HG03280 (cell line): ENCODE measurements around the gene AHNAK.

Experiments
- ATAC-seq: cut with Tn5 transposase; IDR thresholded peaks from one replicate; pipeline ENCODE4 v1.9.1; 2021; ENCODE audit warnings: mild to moderate bottlenecking, moderate library complexity; ENCODE audit not compliant: unreplicated experiment

The AHNAK gene

DNA sequence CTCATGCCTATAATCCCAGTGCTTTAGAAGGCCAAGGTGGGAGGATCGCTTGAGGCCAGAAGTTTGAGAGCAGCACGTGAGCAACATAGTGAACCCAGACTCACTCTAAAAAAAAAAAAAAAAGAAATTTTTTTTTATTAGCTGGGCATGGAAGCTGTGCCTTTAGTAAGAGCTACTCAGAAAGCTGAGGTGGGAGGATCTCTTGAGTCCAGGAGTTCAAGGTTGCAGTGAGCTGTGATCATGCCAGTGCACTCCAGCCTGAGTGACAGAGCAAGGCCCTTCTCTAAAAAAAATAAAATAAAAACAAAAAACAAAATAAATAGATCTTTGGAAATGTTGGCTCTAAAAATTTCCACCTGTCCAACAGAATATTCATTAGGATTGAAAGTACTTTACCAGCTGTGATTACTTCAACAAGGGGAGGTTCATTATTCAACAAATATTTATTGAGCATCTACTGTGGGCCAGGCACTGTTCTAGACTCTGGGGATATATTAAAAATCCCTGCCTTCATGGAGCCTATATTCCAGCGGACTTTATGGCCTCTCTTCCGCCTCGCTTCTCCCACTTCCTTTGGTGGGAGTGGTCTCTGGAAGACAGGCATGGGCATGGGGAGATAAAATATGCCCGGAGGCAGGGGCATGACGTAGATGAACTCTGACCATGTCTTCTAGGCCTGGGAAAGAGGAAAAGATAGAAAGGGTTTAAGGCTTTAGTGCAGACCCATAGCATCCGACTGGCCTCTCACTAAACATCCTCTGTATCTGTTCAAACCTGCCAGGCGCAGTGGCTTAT is 47.9 kb downstream of the AHNAK start:
- ATAC-seq: no peak

- no peak for ATAC-seq
These were observed 48.6 kb downstream of the AHNAK start for GRCh38 chr11:62498031-62498430.

DNA sequence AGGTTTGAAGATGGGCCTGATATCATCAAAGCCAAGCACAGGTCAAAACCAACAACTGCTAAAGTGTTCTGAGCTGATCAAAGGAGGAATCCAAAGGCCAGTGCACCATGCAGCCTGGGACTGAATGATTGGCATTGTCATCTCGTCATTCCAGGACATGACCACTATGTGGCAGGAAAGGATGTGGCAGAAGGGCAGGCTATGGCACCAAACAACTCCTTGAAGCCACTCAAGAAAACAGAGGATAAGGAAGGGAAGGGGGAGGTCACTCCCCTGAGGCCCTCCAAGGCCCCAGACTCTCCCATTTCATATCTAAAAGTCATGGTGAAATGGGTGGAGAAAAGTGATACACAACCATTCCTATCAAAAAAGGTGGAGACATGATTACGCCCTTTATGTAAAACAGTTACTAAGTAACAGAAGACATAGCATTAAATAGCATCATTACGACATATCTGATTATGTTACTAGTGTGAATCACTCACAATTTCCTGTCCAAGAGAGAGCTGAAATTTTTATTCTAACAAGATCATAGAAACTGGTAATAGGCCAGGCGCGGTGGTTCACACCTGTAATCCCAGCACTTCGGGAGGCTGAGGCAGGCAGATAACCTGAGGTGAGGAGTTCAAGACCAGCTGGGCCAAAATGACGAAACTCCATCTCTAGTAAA is 49.3 kb downstream of the AHNAK start:
- ATAC-seq: no peak

DNA sequence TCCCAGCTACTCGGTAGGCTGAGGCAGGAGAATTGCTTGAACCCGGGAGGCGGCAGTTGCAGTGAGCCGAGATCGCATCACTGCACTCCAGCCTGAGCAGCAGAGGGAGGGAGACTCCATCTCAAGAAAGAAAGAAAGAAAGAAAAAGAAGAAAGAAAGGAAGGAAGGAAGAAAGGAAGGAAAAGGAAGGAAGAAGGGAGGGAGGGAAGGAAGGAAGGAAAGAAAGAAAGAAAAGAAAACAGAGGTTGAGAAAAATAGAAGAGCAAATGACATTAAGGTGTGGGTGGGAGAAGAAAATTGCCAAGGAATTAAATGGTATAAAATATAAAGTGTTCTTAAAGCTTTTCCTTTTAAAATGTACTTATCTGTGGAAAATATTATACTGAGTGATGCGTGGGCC is 49.9 kb downstream of the AHNAK start:
- ATAC-seq: no peak

- ATAC-seq: no peak
These were observed 52.4 kb downstream of the AHNAK start for GRCh38 chr11:62494246-62494645.

DNA sequence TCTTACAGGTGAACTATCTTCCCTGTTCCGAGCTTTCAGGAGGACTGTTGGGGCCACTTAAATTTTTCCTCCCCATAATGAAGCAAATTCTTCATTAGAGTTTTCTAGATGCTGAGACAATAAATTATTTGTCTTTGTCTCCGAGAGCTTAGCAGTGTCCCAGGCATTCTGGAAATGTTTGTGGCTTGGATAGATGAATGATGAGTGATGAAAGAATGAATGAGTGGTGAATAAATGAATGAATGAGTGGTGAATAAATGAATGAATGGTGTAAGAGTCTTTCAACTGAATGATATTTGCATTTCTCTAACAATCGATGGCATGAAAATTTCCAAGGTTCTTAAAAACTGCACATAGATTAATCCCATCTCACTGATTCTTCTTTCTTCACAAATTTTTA is 52.8 kb downstream of the AHNAK start:
- ATAC-seq: no peak

GRCh38 chr11:62492586-62492985 is 54.0 kb downstream of the AHNAK start:
- no peak for ATAC-seq

DNA sequence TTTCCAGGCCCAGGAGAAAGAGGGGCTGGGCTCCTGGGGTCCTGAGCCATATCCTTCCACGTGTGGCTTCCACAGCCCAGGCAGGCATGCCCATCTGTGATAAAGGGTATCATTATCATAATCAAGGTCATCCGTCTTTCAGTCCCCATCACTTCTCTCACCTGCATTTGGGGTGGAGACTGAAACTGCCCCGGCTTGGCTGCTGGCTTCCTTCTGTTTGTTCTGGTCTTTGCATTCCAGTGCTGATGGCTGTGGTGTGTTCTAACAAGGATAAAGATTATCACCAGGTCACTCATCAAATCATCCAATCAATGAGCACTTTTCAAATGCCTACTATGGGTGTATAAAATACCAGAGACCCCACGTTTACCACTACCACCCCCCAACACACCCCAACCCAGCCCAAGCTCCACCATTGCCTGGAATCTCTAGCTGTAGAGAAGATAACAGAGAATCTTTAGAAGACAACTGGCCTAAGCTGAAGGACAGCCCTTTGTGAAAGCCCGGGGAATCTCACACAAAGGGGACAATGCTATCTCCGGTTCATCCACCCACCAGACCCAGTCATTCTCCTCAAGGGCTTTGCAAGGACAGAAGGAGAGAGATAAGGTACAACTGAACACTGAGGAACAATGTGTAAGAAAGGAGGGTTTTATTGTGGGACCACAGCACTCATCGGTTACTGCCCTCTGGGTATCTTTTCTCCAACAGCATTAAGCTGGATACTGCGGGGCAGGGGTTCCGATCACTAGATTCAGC is 54.9 kb downstream of the AHNAK start:
- ATAC-seq: no peak

DNA sequence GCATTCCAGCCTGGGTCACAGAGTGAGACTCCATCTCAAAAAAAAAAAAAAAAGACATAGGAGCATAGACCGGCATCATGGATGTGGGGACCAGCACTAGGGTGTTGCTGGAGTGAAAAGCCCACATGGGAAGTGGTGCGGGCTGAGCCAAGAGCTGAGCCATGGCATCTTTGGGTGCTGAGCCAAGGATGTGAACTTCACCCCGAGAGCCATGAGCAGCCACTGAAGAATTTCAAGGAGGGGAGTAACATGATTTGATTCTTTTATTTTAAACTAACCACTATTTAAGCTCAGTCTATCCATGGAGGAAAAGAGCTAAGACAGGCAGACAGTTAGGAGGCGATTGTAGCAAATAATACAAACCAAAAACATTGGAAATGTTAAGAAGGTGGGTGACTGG is 57.4 kb downstream of the AHNAK start:
- ATAC-seq: no peak

DNA sequence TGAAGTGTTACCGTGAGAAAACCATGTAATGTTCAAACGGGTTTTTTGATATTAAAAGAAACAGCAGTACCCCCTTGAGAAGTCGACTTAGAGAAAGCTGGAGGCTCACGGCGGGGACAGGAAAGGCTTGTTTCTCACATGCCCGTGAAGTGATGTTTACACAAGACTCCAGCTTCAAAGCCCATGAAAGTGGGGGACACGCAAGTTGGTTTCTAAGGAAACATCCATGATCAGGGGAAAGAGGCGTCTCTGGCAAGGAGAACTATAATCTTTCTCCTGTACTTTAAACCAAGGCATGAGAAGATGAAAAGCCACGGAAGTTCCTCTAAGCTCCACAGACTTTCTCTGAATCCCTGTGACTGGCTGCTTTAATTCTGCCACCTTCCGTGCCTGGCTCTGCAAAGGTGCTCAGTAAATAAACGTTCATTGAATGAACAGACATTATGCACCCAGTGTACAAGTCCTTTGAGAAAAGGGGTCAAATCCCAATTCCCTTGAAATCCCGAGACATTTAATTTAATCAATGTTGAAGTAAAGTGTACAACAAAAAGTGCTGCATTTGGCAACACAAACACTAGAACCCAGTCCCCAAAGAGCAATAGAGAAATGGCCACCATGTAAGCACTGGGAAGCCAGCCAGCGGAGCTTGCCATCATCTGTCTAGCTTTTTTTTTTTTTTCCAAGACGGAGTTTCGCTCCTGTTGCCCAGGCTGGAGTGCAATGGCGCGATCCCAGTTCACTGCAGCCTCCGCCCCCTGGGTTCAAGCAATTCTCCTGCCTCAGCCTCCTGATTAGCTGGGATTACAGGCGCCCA is 58.7 kb downstream of the AHNAK start:
- ATAC-seq: no peak

DNA sequence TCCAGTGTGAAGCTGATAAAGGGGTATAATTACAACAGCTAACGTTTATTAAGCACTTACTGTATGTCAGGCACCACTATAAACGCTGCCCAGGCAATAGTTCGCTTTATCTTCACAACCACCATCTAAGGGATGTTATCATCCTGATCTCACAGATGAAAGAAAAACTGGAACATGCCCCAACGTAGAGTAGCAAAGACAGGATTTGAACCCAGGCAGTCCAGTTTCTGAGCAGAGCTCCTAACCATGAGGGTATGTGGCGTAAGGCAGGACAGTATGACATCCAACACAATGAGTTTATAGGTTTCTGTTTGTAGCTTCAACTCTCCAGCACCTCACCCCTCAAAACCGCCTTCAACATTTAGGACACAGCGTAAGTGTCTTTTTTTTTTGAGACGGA is 59.5 kb downstream of the AHNAK start:
- ATAC-seq: no peak

- ATAC-seq: no peak
These were observed 62.3 kb downstream of the AHNAK start for GRCh38 chr11:62484352-62484751.

DNA sequence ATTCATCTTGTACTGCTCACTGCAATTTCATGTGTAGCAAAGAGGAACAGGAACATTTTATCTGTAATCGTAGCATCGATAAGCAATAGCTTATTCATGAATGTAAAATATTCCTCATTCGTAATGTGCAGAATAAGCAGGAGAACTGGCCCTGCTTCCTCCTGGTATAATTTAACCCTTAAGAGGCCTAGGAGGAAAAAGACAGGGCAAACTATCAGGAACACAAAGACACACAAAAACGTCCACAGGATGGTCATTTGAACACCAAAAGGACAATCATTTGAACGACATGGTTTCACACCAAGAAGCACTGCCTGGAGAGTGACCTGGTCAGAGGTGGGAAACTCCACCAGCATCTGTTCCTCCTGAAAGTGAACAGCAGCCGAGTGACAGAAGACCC is 63.9 kb downstream of the AHNAK start:
- no peak for ATAC-seq

DNA sequence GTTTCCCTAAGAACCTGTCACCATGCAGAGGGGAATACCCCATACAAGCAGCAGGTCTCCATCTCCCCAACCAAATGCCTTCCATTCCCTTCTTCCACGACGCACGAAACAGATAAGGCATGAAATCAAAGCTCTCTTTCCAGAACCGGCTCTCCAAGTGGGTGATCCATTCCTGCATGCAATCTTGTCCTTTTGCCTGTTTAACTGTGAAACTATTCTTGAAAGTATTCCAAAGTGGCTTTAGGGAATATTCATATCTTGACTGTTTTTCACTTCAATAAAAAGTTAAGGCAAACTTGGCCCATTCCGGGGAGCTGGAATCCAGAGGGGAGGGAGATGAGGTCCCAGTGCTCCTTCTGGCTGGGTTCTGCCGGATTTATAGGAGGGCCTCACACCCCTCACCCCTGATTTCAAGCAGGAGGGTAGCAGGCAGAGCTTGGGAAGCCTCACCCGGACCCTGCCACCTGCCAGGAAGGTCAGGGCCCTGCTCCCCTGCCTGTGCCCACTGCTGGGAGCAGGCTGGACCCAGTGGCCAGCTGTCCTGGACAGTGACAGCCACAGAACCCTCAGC is 66.9 kb downstream of the AHNAK start:
- no peak for ATAC-seq

- no peak for ATAC-seq
These were observed 68.7 kb downstream of the AHNAK start for GRCh38 chr11:62477927-62478326.

DNA sequence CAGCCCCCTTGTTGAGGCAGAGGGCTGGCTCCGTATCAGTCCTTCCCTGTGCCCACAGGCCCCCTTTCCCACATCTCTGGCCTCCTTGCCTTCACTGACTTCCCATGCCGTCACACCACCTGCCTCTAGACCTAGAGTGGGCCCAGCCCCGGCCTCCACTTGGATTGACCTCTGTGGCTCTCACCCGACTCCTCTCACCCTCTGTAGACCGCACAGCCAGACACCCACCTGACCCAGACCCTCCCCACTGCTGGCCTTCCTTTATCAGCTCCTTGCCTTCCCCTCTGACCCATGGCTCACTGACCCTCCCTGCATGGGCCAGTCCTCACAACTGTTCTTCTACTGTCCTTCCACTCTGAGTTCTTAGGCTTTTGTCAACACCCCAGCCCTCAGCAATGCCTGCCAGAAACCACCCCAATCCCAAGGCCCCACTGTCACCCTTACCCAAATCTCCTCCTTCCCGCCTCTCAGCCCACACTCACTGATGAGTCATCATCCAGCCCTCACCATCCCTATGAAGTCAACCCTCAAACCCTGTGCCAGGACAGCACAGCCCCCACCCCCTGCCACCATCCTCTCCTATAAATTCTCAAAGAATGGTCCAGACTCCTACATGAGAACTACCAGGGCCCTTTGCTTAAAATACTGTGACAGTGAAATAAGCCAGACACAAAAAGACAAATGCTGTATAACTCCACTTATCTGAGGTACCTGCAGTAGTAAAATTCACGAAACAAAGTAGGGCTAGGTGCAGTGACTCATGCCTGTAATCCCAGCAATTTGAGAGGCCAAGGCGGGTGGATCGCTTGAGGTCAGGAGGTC is 74.3 kb downstream of the AHNAK start:
- ATAC-seq: no peak

GRCh38 chr11:62471603-62472002 is 75.0 kb downstream of the AHNAK start:
- no peak for ATAC-seq

DNA sequence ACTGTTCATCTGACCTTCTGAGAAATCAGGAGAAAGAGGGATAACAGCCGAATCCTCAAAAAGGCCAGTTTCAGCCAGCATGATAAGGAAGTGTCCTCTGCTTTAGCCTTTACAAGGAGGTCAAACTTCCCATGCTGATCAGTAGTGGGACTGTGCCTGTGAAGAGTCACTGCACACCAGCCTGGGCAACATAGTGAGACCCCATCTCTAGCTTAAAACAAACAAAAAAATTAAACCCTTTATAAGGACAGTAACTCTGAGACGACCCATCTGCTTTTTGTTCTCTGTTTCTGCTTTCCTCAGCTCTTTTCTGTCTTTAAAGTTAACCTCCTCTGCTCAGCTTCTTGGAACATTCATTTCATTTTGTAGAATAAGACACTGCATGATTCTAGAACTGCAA is 78.0 kb downstream of the AHNAK start:
- ATAC-seq: no peak

DNA sequence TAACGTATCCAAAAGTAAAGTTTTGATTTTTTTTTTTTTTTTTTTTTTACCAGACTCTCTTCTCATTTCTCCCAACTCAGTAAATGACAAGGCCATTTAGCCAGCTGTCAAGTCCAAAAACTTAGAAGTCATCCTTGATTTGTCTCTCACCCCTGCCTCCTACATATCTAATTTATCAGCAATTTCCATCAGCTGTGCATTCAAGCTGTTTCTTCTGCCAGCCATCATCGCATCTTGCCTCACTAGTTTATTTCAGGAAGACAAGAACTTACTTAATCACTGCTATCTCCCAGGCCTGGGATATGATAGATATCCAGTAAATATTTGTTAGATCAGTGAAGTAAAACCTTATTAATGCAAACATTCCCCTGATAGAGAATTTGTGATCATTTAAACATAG is 80.2 kb downstream of the AHNAK start:
- ATAC-seq: no peak

DNA sequence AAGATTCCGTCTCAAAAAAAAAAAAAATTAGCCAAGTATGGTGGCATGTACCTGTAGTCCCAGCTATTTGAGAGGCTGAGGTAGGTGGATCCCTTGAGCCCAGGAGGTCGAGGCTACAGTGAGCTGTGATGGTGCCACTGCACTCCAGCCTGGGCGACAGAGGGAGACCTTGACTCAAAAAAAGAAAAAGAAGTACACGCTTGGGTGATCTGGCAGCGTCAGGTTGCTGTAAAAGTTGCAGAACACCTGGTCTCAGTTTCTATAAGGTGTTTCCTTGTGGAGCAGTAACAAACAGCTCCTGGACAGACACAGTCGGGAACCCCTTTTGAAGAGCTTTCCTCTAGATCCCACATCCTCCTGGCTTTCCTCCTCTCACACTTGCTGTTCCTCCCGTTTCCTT is 82.0 kb downstream of the AHNAK start:
- no peak for ATAC-seq
